Endothelial cell of umbilical vein (primary cell): ENCODE data around the gene COBLL1. TPM values are rescaled to one million over a fixed set of nuclear protein-coding genes. Genes with fewer than 3 reads are reported as not detected.

Experiments
- BruUV-seq: library from RNA; stranded (reverse); fragments of 400-500 nt; replicated peaks from 2 replicates; lab custom pipeline; 2021; lab: Mats Ljungman, UMichigan
- CTCF ChIA-PET: fragments of 300-600, 350-600 bp; sonication (Branson Sonifier 250); formaldehyde crosslinking; loops from one replicate; lab custom pipeline; 2021; ENCODE audit warnings: antibody characterized with exemption, inconsistent platforms; lab: Charles Lee
- POLR2A ChIA-PET: fragments of 300-600, 350-600 bp; sonication (Branson Sonifier 250); formaldehyde crosslinking; loops from one replicate; lab custom pipeline; 2021; ENCODE audit warnings: antibody characterized with exemption, inconsistent platforms; lab: Charles Lee
- DNase-seq: peaks from one replicate; pipeline ENCODE4 v3.0.0-alpha.2; 2011; ENCODE audit warnings: low read depth, low spot score
- FAIRE-seq: peaks from 2 replicates; lab custom pipeline; 2011; peaks lifted over from hg19 to GRCh38; lab: Jason Lieb, UNC
- H2AFZ ChIP-seq: 2 replicates; pipeline ENCODE4 v1.6.0; 2012; ENCODE audit warnings: low read depth, low read length, control low read depth, inconsistent platforms
- H3K27ac ChIP-seq: 2 replicates; pipeline ENCODE4 v1.5.1; 2011; ENCODE audit warnings: low read depth, mild to moderate bottlenecking, control low read depth, low read length, moderate library complexity; ENCODE audit not compliant: insufficient read depth
- H3K27me3 ChIP-seq, 2 experiments: 2 replicates each; pipeline versions ENCODE4 v1.6.0 to v1.6.1; 2011; ENCODE audit warnings: low read length in 2 of 2, mixed read lengths in 1 of 2; ENCODE audit not compliant: control insufficient read depth in 2 of 2, insufficient read depth in 2 of 2
- H3K36me3 ChIP-seq, 2 experiments: 2 replicates in 1 of 2; 3 replicates in 1 of 2; pipeline ENCODE4 v1.5.1; 2011; ENCODE audit warnings: low read length in 2 of 2, mild to moderate bottlenecking in 1 of 2, moderate library complexity in 1 of 2; ENCODE audit not compliant: control insufficient read depth in 2 of 2, insufficient read depth in 2 of 2; ENCODE audit errors: extremely low read depth in 1 of 2
- H3K4me1 ChIP-seq: 3 replicates; pipeline ENCODE4 v1.5.1; 2011; ENCODE audit warnings: mild to moderate bottlenecking, low read length; ENCODE audit not compliant: control insufficient read depth, insufficient read depth; ENCODE audit errors: extremely low read depth
- H3K4me2 ChIP-seq: 2 replicates; pipeline ENCODE4 v1.6.1; 2011; ENCODE audit warnings: low read length, control low read depth, mixed read lengths; ENCODE audit not compliant: insufficient read depth
- H3K4me3 ChIP-seq, 3 experiments: fragments of 200-600 bp in 1 of 3; sonication (generic), shearing (Covaris generic) in 1 of 3; replicated peaks in 1 of 3; 2 replicates each; pipeline ENCODE4 v1.5.1; 2011 to 2016; ENCODE audit warnings: control low read depth in 3 of 3, low read length in 3 of 3, mild to moderate bottlenecking in 2 of 3, inconsistent platforms in 1 of 3, low read depth in 1 of 3, moderate library complexity in 1 of 3; ENCODE audit not compliant: insufficient read depth in 1 of 3
- H3K79me2 ChIP-seq: 2 replicates; pipeline ENCODE4 v1.6.0; 2012; ENCODE audit warnings: low read length, inconsistent platforms; ENCODE audit not compliant: control insufficient read depth, insufficient read depth
- H3K9ac ChIP-seq: replicated peaks from 2 replicates; pipeline ENCODE3; 2011; ENCODE audit warnings: low read length, control low read depth; ENCODE audit not compliant: insufficient read depth; ENCODE audit errors: extremely low read depth
- H3K9me1 ChIP-seq: replicated peaks from 3 replicates; pipeline ENCODE4 v1.6.0; 2011; ENCODE audit warnings: mild to moderate bottlenecking, low read length; ENCODE audit not compliant: control insufficient read depth, insufficient read depth; ENCODE audit errors: extremely low read depth
- H3K9me3 ChIP-seq: replicated peaks from 2 replicates; pipeline ENCODE4 v1.5.1; 2012; ENCODE audit warnings: low read length, inconsistent platforms; ENCODE audit not compliant: control insufficient read depth, insufficient read depth
- H4K20me1 ChIP-seq: replicated peaks from 2 replicates; pipeline ENCODE3; 2011; ENCODE audit warnings: mild to moderate bottlenecking, low read length; ENCODE audit not compliant: control insufficient read depth, insufficient read depth; ENCODE audit errors: extremely low read depth
- EZH2 ChIP-seq: IDR thresholded peaks from 2 replicates; pipeline ENCODE4 v1.6.1; 2012; ENCODE audit warnings: borderline replicate concordance, low read depth, mild to moderate bottlenecking, moderate library complexity, low read length, inconsistent platforms; ENCODE audit not compliant: severe bottlenecking
- GATA2 ChIP-seq: IDR thresholded peaks from 2 replicates; pipeline ENCODE4 v1.7.0; 2011; ENCODE audit warnings: low read depth, mild to moderate bottlenecking, moderate library complexity, mixed read lengths, low read length; ENCODE audit not compliant: insufficient read length, insufficient read depth
- JUN ChIP-seq: IDR thresholded peaks from 2 replicates; pipeline ENCODE4 v1.6.1; 2011; ENCODE audit warnings: borderline replicate concordance, low read depth; ENCODE audit not compliant: insufficient read length, insufficient read depth
- MYC ChIP-seq: IDR thresholded peaks from one replicate; pipeline ENCODE4 v1.6.1; 2011; ENCODE audit warnings: mild to moderate bottlenecking, low read depth, low read length
- POLR2A ChIP-seq: IDR thresholded peaks from 2 replicates; pipeline ENCODE4 v1.6.1; 2012; ENCODE audit warnings: low read depth, mild to moderate bottlenecking, control low read depth, low read length
- POLR2AphosphoS5 ChIP-seq: IDR thresholded peaks from 2 replicates; pipeline ENCODE4 v1.6.1; 2012; ENCODE audit warnings: low read depth, mild to moderate bottlenecking, control low read depth, low read length, moderate library complexity; ENCODE audit not compliant: insufficient read depth
- dilution Hi-C: fragments of 300-500 bp; cut with MboI; formaldehyde crosslinking; loops from one replicate; pipeline ENCODE4 v1.15.0; 2019; ENCODE audit warnings: low sequenced_read_pairs; ENCODE audit not compliant: extremely low pct_ligation_motif_present
- intact Hi-C: fragments of 100-400 bp; cut with micrococcal nuclease; formaldehyde crosslinking; loops from one replicate; pipeline ENCODE4 v1.10.0; 2022
- polyA plus RNA-seq, 4 experiments: library from polyadenylated mRNA; depleted of rRNA in 3 of 4; stranded (reverse) in 3 of 4; unstranded in 1 of 4; fragments of >200 nt; gene quantifications; 2 replicates each; pipeline versions ENCODE4 v1.2.1 to v1.2.3, GENCODE V29; 2011 to 2012; ENCODE audit warnings: missing spikeins in 1 of 4
- total RNA-seq: library from RNA; stranded (reverse); gene quantifications from 2 replicates; pipeline ENCODE4 v1.2.3, GENCODE V29; 2021
- TF ChIP-seq, protein P1 (sequence below): IDR thresholded peaks from 2 replicates; pipeline ENCODE4 v1.6.1; 2011; ENCODE audit not compliant: insufficient read depth, insufficient read length

The COBLL1 gene
- total and polyA plus RNA-seq, 2 donors (not counting 3 experiments of a cell fraction or from before 2014, with no cell fraction given): 9.1 to 38.4 TPM

DNA sequence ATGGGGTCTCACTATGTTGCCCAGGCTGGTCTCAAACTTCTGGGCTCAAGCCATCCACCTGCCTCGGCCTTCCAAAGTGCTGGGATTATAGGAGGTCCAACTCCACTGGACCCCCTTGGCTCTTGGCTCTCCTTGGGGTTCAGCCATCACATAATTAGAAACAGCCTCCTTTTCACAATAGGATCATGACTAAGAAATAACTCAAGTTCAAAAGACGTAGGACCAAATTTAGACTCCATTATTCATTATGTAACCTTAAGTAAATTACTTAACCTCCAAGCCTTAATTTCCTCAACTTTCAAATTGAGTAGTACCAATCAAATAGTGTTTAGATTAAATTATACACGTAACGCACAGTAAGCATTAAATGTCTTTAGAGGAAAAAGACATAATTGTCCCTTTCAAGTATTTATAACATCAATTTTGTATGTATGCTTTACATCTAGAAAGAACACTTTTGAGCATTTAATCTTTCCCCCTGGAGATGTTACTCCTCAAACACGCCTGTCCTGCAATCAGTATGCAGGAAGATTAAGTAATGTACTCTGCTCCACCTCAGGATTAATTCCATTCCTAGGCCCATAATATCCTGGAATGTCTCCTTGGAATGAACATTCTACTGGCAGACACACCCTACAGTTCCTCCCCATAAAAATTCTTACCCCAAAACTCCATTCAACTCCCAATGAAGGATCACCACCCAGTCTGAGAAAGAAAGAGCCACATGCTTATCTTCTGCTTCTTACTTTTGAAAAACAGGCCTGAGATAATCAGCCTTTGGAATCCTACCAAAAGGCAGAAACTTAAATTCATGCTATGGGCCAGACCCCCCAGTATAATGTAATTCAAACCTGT, 49.1 kb downstream of the COBLL1 start:
- DNase-seq (no peak), FAIRE-seq (peak; percentile 40)
- Histone ChIP-seq H3K9me1 (no peaks in the 10 kb centered on the region), H3K9me3 (no peaks in the 10 kb centered on the region), H3K79me2 (no peaks in the 10 kb centered on the region), H3K27ac (no peak overlapping the region), H2AFZ (no peak overlapping the region), H3K27me3 (no peaks in the 10 kb centered on the region), H3K4me2 (no peak overlapping the region), H3K9ac (no peak overlapping the region), H4K20me1 (no peaks in the 10 kb centered on the region), H3K4me3 (no peak overlapping the region), H3K36me3 (no peaks in the 10 kb centered on the region), H3K4me1 (peaks cover 10% of the 10 kb centered on the region)
- TF ChIP-seq MYC (no peak), EZH2 (no peak), JUN (no peak), GATA2 (no peak), POLR2A (no peak), POLR2AphosphoS5 (no peak)
- TF ChIP-seq, protein P1, sequence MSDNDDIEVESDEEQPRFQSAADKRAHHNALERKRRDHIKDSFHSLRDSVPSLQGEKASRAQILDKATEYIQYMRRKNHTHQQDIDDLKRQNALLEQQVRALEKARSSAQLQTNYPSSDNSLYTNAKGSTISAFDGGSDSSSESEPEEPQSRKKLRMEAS: no peak
- dilution Hi-C loops (no loop called here), intact Hi-C loops (no loop called here)
- CTCF ChIA-PET: interaction anchor here (0.6 to 1.9 kb wide), 2 partner anchors 49 to 555 kb away, joined by 3 to 8 read pairs; partner anchors contain the start of gene COBLL1
- POLR2A ChIA-PET: no interaction called here
- BruUV-seq: no TSS peak
